ENCODE data around the gene DNTT.

- TF ChIP-seq EZH2 (IDR thresholded peaks at IDR 0.05): no peak
- no peak for TF ChIP-seq POLR2AphosphoS5 (IDR thresholded peaks at IDR 0.05; ENCODE audit: borderline replicate concordance, low read depth, low read length)
Measured at GRCh38 chr10:96255549-96256333, 48.5 kb upstream of the DNTT start.

Data from SK-N-MC (cell line).